ENCODE measurements around the gene OR2H2. TPM values are rescaled to one million over a fixed set of nuclear protein-coding genes. Genes with fewer than 3 reads are reported as not detected.

Gene OR2H2
- total RNA-seq, 2 experiments from 2014 or later = not detected

DNA sequence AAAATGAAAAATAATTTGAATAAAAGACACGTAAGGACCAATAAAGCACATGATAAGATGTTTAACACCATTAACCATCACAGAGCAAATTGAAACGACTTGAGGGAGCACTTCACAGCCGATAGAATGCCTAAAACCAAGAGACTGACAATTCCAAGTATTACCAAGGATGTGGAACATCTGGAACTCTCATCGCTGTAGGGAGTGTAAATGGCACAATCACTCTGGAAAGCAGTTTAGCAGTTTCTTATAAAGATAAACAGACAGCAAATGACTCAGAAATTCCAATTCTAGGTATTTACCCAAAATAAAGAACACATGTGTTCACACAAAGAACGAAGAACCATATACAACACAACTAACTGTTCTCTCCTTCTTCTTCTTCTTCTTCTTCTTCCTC, 16.9 kb upstream of the OR2H2 start:
- ChIA-PET CTCF (ENCODE audit: unreplicated experiment) (no interaction called here), POLR2A (no interaction called here)
- BruUV-seq (replicated peaks) = no TSS peak
- Histone ChIP-seq H3K9me3 (ENCODE audit: low read length) (no peaks in the 10 kb centered on the region), H3K36me3 (ENCODE audit: insufficient read depth, low read length) (no peaks in the 10 kb centered on the region), H2AFZ (ENCODE audit: low read length) (no peak overlapping the region), H3K4me2 (ENCODE audit: low read length) (no peak overlapping the region), H3K79me2 (ENCODE audit: insufficient read depth, low read depth, low read length) (no peaks in the 10 kb centered on the region), H3K4me3 (ENCODE audit: low read depth, low read length, poor library complexity, severe bottlenecking) (no peak overlapping the region), H3K4me1 (ENCODE audit: insufficient read depth, low read length, poor library complexity, severe bottlenecking) (peaks cover 5% of the 10 kb centered on the region), H3K9me2 (ENCODE audit: insufficient read depth, low read length) (no peaks in the 10 kb centered on the region), H3K27ac (ENCODE audit: low read depth, low read length, poor library complexity, severe bottlenecking) (no peak overlapping the region), H4K20me1 (ENCODE audit: insufficient read depth, low read length) (no peaks in the 10 kb centered on the region)
- DNase-seq (ENCODE audit: low spot score) = no peak
- intact Hi-C loops (cut with micrococcal nuclease; ENCODE audit: unreplicated experiment) = no loop called here
- no peak for TF ChIP-seq EZH2phosphoT487 (IDR thresholded peaks at IDR 0.05; ENCODE audit: borderline replicate concordance, low read depth, low read length)
- TF ChIP-seq, protein P1, sequence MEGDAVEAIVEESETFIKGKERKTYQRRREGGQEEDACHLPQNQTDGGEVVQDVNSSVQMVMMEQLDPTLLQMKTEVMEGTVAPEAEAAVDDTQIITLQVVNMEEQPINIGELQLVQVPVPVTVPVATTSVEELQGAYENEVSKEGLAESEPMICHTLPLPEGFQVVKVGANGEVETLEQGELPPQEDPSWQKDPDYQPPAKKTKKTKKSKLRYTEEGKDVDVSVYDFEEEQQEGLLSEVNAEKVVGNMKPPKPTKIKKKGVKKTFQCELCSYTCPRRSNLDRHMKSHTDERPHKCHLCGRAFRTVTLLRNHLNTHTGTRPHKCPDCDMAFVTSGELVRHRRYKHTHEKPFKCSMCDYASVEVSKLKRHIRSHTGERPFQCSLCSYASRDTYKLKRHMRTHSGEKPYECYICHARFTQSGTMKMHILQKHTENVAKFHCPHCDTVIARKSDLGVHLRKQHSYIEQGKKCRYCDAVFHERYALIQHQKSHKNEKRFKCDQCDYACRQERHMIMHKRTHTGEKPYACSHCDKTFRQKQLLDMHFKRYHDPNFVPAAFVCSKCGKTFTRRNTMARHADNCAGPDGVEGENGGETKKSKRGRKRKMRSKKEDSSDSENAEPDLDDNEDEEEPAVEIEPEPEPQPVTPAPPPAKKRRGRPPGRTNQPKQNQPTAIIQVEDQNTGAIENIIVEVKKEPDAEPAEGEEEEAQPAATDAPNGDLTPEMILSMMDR (conservative IDR thresholded peaks at IDR 0.05; ENCODE audit: low read length) = no peak

GRCh38 chr6:29576056-29576455, 8.9 kb upstream of the OR2H2 start:
- no peaks in the 10 kb centered on the region for H3K9me3 ChIP-seq (ENCODE audit: low read length)
- no TSS peak for BruUV-seq (replicated peaks)
- POLR2A ChIA-PET = no interaction called here
- no peaks in the 10 kb centered on the region for H3K9me2 ChIP-seq (ENCODE audit: insufficient read depth, low read length)
- no peak overlapping the region for H2AFZ ChIP-seq (ENCODE audit: low read length)
- intact Hi-C loops (cut with micrococcal nuclease; ENCODE audit: unreplicated experiment) = no loop called here
- H4K20me1 ChIP-seq (ENCODE audit: insufficient read depth, low read length) = no peaks in the 10 kb centered on the region
- H3K36me3 ChIP-seq (ENCODE audit: insufficient read depth, low read length) = no peaks in the 10 kb centered on the region
- no peaks in the 10 kb centered on the region for H3K4me1 ChIP-seq (ENCODE audit: insufficient read depth, low read length, poor library complexity, severe bottlenecking)
- no peak overlapping the region for H3K27ac ChIP-seq (ENCODE audit: low read depth, low read length, poor library complexity, severe bottlenecking)
- TF ChIP-seq, protein P1 (conservative IDR thresholded peaks at IDR 0.05; ENCODE audit: low read length) = no peak
- H3K4me2 ChIP-seq (ENCODE audit: low read length) = no peak overlapping the region
- DNase-seq (ENCODE audit: low spot score) = no peak
- CTCF ChIA-PET (ENCODE audit: unreplicated experiment) = no interaction called here
- H3K4me3 ChIP-seq (ENCODE audit: low read depth, low read length, poor library complexity, severe bottlenecking) = no peak overlapping the region
- H3K79me2 ChIP-seq (ENCODE audit: insufficient read depth, low read depth, low read length) = no peaks in the 10 kb centered on the region

DNA sequence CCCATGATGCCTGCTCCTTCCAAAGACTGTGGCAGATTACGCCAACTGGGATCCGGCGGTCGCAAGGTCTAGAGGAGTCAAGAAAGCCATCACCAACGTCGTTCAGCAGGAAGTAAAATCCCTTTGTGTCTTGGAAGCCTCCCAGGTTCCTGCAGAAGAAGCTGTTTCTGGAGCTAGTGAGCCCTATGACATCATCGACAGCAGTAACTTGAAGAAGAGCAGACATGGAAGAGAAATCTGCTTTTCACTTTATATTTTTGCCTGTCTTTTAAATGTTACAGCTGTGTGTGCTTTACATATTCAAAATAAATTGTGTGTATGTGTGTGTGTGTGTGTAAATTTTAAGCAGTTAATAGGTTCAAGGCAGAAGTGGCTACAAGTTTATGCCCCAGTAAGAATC, 7.4 kb upstream of the OR2H2 start:
- no TSS peak for BruUV-seq (replicated peaks)
- Histone ChIP-seq H3K4me2 (ENCODE audit: low read length) (no peak overlapping the region), H3K4me3 (ENCODE audit: low read depth, low read length, poor library complexity, severe bottlenecking) (no peak overlapping the region), H3K79me2 (ENCODE audit: insufficient read depth, low read depth, low read length) (no peaks in the 10 kb centered on the region), H3K4me1 (ENCODE audit: insufficient read depth, low read length, poor library complexity, severe bottlenecking) (no peaks in the 10 kb centered on the region), H2AFZ (ENCODE audit: low read length) (no peak overlapping the region), H3K9me2 (ENCODE audit: insufficient read depth, low read length) (no peaks in the 10 kb centered on the region), H3K9me3 (ENCODE audit: low read length) (no peaks in the 10 kb centered on the region), H3K27ac (ENCODE audit: low read depth, low read length, poor library complexity, severe bottlenecking) (no peak overlapping the region), H3K36me3 (ENCODE audit: insufficient read depth, low read length) (no peaks in the 10 kb centered on the region), H4K20me1 (ENCODE audit: insufficient read depth, low read length) (no peaks in the 10 kb centered on the region)
- no peak for DNase-seq (ENCODE audit: low spot score)
- no peak for TF ChIP-seq EZH2phosphoT487 (IDR thresholded peaks at IDR 0.05; ENCODE audit: borderline replicate concordance, low read depth, low read length)
- TF ChIP-seq, protein P1 (conservative IDR thresholded peaks at IDR 0.05; ENCODE audit: low read length) = no peak
- ChIA-PET CTCF (ENCODE audit: unreplicated experiment) (no interaction called here), POLR2A (no interaction called here)
- intact Hi-C loops (cut with micrococcal nuclease; ENCODE audit: unreplicated experiment) = no loop called here
